ENCODE results near the gene CCDC117.

CCDC117 gene

DNA sequence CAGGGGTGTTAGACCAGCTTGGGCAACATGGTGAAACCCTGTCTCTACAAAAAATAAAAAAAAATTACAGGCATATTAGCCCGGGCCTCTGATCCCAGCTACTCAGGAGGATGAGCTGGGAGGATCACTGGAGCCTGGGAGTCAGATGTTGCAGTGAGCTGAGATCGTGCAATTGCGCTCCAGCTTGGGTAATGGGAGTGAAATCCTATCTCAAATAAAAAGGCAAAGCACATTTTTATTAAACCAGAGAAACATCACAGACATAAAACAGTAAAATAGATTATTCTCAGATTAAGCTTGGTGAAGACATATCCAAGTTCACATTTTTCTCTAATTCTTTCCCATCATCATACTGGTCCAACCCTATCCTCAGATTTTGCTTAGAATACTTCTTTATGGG lies 57.9 kb downstream of the CCDC117 start:
- Histone ChIP-seq H3K27ac (no peak overlapping the region), H3K9me3 (ENCODE audit: severe bottlenecking) (no peaks in the 10 kb centered on the region), H3K36me3 (no peaks in the 10 kb centered on the region), H3K27me3 (ENCODE audit: insufficient read depth, low read depth, severe bottlenecking) (no peaks in the 10 kb centered on the region), H3K4me3 (ENCODE audit: low read depth, low read length) (no peak overlapping the region)
- no peak for TF ChIP-seq CTCF (IDR thresholded peaks at IDR 0.05; ENCODE audit: low read depth, low read length)
- no peak for DNase-seq

DNA sequence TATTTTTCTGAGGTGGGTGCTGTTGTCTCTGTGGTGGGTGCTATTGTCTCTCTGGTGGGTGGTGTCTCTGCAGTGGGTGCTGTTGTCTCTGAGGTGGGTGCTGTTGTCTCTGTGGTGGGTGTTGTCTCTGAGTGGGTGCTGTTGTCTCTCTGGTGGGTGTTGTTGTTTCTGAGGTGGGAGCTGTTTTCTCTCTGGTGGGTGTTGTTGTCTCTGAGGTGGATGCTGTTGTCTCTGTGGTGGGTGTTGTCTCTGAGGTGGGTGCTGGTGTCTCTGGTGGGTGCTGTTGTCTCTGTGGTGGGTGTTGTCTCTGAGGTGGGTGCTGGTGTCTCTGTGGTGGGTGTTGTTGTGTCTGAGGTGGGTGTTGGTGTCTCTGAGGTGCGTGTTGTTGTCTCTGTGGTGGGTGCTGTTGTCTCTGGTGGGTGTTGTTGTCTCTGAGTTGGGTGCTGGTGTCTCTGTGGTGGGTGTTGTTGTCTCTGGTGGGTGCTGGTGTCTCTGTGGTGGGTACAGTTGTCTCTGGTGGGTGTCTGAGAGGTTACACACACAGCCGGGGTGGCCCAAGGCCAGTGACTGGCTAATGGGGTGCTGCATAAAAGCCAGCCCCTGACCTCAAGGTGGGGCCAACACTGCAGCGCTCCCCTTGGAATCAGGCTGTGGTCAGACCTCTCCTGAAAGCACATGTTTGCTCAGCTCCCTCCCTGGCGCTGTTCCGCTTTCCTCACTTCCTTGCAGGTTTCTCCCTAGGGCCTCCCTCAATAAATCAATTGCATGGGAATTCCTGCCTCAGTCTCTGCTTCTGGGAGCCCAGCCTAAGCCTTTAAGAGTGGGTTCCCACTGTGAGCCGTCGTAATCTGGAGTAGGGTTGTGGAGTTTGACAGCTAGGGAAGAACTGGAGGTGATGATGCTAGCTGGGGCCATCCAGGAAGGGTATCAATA lies 58.9 kb downstream of the CCDC117 start:
- TF ChIP-seq CTCF (IDR thresholded peaks at IDR 0.05; ENCODE audit: low read depth, low read length), result no peak
- no peak for DNase-seq
- Histone ChIP-seq H3K4me3 (ENCODE audit: low read depth, low read length) (no peak overlapping the region), H3K36me3 (no peaks in the 10 kb centered on the region), H3K9me3 (ENCODE audit: severe bottlenecking) (no peaks in the 10 kb centered on the region), H3K27ac (no peak overlapping the region), H3K27me3 (ENCODE audit: insufficient read depth, low read depth, severe bottlenecking) (no peaks in the 10 kb centered on the region)

- no peak for TF ChIP-seq CTCF (IDR thresholded peaks at IDR 0.05; ENCODE audit: low read depth, low read length)
- Histone ChIP-seq H3K36me3 (no peaks in the 10 kb centered on the region), H3K4me3 (ENCODE audit: low read depth, low read length) (no peak overlapping the region), H3K9me3 (ENCODE audit: severe bottlenecking) (no peaks in the 10 kb centered on the region), H3K27me3 (ENCODE audit: insufficient read depth, low read depth, severe bottlenecking) (no peaks in the 10 kb centered on the region), H3K27ac (no peak overlapping the region)
- no peak for DNase-seq
Measured at GRCh38 chr22:28832731-28833130, 60.2 kb downstream of the CCDC117 start.

GRCh38 chr22:28833276-28833923 lies 60.9 kb downstream of the CCDC117 start:
- H3K9me3 ChIP-seq (ENCODE audit: severe bottlenecking), result no peaks in the 10 kb centered on the region
- no peak for DNase-seq
- no peaks in the 10 kb centered on the region for H3K36me3 ChIP-seq
- H3K27me3 ChIP-seq (ENCODE audit: insufficient read depth, low read depth, severe bottlenecking), result no peaks in the 10 kb centered on the region
- TF ChIP-seq CTCF (IDR thresholded peaks at IDR 0.05; ENCODE audit: low read depth, low read length), result no peak
- H3K27ac ChIP-seq, result no peak overlapping the region
- H3K4me3 ChIP-seq (ENCODE audit: low read depth, low read length), result no peak overlapping the region

- Histone ChIP-seq H3K36me3 (no peaks in the 10 kb centered on the region), H3K4me3 (ENCODE audit: low read depth, low read length) (no peak overlapping the region), H3K27me3 (ENCODE audit: insufficient read depth, low read depth, severe bottlenecking) (no peaks in the 10 kb centered on the region), H3K27ac (no peak overlapping the region), H3K9me3 (ENCODE audit: severe bottlenecking) (no peaks in the 10 kb centered on the region)
- no peak for TF ChIP-seq CTCF (IDR thresholded peaks at IDR 0.05; ENCODE audit: low read depth, low read length)
- no peak for DNase-seq
Measured at GRCh38 chr22:28835630-28836189, 63.2 kb downstream of the CCDC117 start.

Measured in WERI-Rb-1 (cell line).